T47D (cell line): ENCODE data around the gene SCYGR5.
"Not testable (repeated sequence)": the region's sequence is repeated elsewhere in the genome, so short reads cannot be mapped to it uniquely, and the experiment has no call there.

ENCODE experiments used
- DNase-seq, 2 experiments: peaks; one replicate each; pipeline versions ENCODE4 v3.0.0 to v3.0.0-alpha.2; 2011 to 2012; ENCODE audit warnings: low read depth in 1 of 2, low spot score in 1 of 2
- JUND ChIP-seq: IDR thresholded peaks from 2 replicates; pipeline ENCODE4 v1.6.1; 2012; ENCODE audit warnings: low read depth
- in situ Hi-C: cut with HindIII; loops from 2 replicates; pipeline ENCODE4 v1.10.0; 2016; ENCODE audit warnings: low sequenced_read_pairs, low pct_unique_long_range_greater_than_20kb

The SCYGR5 gene

GRCh38 chr2:227654426-227654825 is 12.2 kb upstream of the SCYGR5 start:
- no peak for DNase-seq
- TF ChIP-seq JUND, result no peak
- in situ Hi-C loops, result no loop called here

DNA sequence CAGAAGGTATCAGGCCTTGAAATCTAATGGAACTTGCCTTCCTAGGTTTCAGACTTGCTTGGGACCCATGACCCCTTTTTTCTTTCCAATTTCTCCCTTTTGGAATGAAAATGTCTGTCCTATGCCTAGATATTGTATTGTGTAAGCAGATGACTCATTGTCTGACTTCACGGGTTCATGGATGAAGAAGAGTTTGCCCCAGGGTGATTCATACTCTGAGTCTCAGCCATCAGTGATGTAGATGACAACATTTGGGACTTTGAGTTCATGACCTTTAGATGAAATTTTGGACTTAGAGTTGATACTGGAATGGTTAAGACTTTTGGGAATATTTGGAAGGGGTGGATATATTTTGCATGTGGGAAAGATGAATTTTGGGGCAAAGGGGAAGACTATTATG is 11.2 kb upstream of the SCYGR5 start:
- in situ Hi-C loops, result no loop called here
- DNase-seq, result no peak
- no peak for TF ChIP-seq JUND

GRCh38 chr2:227657199-227657845 is 9.3 kb upstream of the SCYGR5 start:
- no peak for TF ChIP-seq JUND
- DNase-seq, result no peak
- in situ Hi-C loops, result no loop called here

DNA sequence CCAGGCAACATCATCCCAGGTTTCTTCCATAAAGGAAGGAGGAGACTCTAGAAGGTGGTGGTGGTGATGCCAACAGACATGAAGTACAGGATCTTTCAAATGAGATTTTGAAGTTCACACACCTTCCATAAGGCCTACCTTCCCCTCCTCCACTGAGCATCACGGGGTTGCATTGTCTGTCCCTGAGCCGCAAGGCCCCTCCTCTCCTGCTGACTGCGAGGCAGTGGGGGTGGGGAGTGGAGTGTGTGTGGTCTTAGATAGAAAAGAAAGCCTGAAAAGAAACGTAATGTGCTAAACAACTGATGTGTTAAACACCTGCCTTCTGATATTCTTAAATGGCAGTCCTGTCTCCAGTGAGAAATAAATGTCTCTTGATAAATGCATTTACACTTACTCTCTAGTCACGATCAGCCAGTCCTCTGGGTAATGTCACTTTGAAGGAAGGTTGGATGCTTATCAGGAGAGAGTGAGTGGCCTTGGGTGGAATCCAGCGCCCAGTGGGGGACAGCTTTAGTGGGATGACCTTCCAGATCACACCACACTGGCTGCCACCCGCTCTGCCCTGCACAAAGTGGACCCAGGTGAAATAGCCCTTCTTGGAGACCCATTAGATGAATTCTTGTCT is 5.5 kb upstream of the SCYGR5 start:
- no peak for DNase-seq
- no peak for TF ChIP-seq JUND
- in situ Hi-C loops, result no loop called here

DNA sequence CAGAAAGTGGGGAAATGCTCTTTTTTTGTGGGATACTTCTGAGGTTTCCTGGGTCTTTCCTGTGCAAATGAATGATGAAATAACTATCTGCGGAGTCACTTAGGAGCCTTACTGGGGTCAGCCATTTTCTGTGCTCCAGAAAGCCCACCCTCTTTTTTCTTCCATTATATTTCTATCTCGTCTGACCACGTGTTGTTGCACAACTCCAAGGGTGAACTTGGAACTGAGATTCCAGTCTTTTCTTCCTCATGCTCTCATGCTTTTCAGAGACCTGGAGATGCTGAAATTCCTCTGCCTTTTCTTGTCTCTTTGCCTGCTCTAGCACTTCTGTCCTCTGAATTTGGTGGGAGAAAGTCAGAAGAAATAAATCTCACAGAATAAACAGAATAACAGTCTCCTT is 4.8 kb upstream of the SCYGR5 start:
- DNase-seq, result no peak
- in situ Hi-C loops, result no loop called here

GRCh38 chr2:227665189-227665940 is 1.2 kb upstream of the SCYGR5 start:
- no peak for TF ChIP-seq JUND
- no peak for DNase-seq
- in situ Hi-C loops, result no loop called here

More for the DNA sequence above, 4.8 kb upstream of the SCYGR5 start:
- TF ChIP-seq JUND, result no peak

- no peak for TF ChIP-seq JUND
- in situ Hi-C loops, result no loop called here
- DNase-seq, result no peak
Observed at GRCh38 chr2:227671170-227671905, 4.7 kb downstream of the SCYGR5 start.

DNA sequence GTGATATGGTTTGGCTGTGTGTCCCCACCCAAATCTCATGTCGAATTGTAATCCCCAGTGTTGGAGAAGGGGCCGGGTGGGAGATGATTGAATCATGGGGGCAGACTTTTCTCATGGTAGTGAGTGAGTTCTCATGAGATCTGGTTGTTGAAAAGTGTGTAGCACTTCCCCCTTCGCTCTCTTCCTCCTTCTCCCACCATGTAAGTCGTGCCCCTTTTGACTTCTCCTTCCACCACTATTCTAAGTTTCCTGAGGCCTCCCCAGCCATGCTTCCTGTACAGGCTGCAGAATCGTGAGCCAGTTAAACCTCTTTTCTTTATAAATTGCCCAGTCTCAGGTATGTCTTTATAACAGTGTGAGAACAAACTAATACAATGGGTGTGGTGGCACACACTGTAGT is 7.0 kb downstream of the SCYGR5 start:
- in situ Hi-C loops, DNase-seq: not testable (repeated sequence)

DNA sequence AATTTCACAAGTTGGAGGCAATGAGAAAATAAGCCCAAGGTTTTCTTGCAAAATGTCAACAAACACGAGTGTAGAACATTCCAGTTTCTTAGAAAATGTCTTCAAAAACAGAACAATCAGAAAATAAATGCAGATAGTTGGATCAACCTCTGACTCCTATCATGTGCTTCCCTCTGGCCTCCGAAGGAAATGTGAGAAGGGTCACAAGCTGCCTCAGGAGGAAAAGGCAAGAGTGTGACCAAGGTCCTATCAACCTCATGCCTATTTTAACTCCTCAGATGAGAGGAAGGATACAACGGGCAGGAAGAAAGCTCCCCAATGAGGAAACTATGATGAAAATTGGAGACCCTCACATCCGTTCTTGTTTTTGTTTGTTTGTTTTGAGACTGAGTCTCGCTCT is 7.9 kb downstream of the SCYGR5 start:
- in situ Hi-C loops, result no loop called here
- DNase-seq, result no peak
- TF ChIP-seq JUND, result no peak

DNA sequence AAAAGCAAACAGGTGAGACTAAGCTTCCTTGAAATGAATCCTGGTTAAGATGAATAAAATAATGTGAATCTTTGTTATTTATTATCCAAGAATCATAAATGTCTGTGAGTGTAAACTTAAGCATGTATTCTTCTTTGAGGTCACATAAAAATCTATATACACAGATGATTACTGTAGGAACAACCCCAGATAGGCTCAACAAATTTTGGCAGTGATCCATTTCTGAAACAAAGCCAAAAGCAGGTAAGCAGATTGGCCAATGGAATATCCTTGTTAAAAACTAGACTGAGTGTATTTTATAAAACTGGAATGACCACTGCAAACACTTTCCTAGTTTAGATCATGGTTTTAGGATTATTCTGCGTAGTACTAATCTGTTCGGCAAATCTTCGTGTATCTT is 11.3 kb downstream of the SCYGR5 start:
- in situ Hi-C loops, result no loop called here
- no peak for TF ChIP-seq JUND
- DNase-seq, result no peak

DNA sequence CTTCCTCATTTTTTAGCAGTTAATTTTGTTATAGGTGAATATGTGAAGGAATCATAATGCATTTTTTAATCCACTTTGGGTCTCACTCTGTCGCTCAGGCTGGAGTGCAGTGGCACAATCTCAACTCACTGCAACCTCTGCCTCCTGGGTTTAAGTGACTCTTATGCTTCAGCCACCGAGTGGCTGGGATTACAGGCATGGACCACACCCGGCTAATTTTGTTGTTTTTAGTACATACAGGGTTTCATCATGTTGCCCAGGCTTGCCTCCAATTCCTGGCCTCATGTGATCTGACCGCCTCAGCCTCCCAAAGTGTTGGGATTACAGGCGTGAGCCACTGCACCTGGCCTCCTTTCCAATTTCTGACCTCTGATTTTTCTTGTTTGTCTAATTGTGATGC is 17.7 kb downstream of the SCYGR5 start:
- in situ Hi-C loops, result no loop called here
- no peak for TF ChIP-seq JUND
- no peak for DNase-seq

DNA sequence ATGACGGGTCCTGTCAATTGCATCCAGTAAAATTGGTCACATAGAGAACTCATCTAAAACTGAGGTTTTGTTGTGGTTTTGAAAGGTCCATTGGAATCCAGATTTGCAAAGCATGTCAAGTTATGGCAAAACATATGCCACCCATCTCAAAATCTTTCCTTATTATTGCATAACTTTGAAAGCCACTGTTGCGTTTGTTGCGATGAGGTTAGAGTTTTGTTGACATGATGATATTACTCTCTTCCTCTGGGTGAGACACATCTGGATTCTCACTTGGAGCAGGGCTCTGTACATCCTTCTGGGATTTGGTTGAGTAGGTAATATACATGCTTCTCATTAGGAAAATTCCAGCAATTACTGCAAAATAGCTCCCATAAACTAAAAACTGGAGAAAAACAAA is 20.6 kb downstream of the SCYGR5 start:
- TF ChIP-seq JUND, result no peak

More for the DNA sequence above, 20.6 kb downstream of the SCYGR5 start:
- DNase-seq, result no peak
- in situ Hi-C loops, result no loop called here
